Activated CD4-positive, alpha-beta T cell treated with anti-CD3 and anti-CD28 coated beads, Interleukin-2, amount 10 ng/mL, durations not matched to agents 7 days and 5 days (primary cell): ENCODE data around the gene HOXC11. TPM values are rescaled to one million over a fixed set of nuclear protein-coding genes. Genes with fewer than 3 reads are reported as not detected.

Experiments used
- CTCF ChIA-PET: fragments of 350-600 bp; sonication (Branson Sonifier 250); formaldehyde crosslinking; loops from one replicate; lab custom pipeline; 2021; ENCODE audit warnings: antibody characterized with exemption; lab: Charles Lee
- POLR2A ChIA-PET: fragments of 350-600 bp; sonication (Branson Sonifier 250); formaldehyde crosslinking; loops from one replicate; lab custom pipeline; 2021; ENCODE audit warnings: antibody characterized with exemption; lab: Charles Lee
- DNase-seq: peaks from one replicate; pipeline ENCODE4 v3.0.0-alpha.2; 2020
- H3K27ac Mint-ChIP-seq: one replicate; pipeline ENCODE4 v1.8.0; 2021; ENCODE audit warnings: mild to moderate bottlenecking, moderate library complexity, mixed read lengths
- H3K27me3 Mint-ChIP-seq: one replicate; pipeline ENCODE4 v1.8.0; 2021; ENCODE audit warnings: mixed read lengths
- H3K36me3 Mint-ChIP-seq: one replicate; pipeline ENCODE4 v1.8.0; 2021; ENCODE audit warnings: low read depth, mixed read lengths
- H3K4me1 Mint-ChIP-seq: one replicate; pipeline ENCODE4 v1.8.0; 2021; ENCODE audit warnings: mixed read lengths
- H3K4me3 Mint-ChIP-seq: one replicate; pipeline ENCODE4 v1.8.0; 2021; ENCODE audit warnings: mild to moderate bottlenecking, moderate library complexity, mixed read lengths
- H3K9me3 Mint-ChIP-seq: one replicate; pipeline ENCODE4 v1.8.0; 2021; ENCODE audit warnings: mixed read lengths
- total RNA-seq, 2 experiments: library from RNA; stranded (reverse); gene quantifications; one replicate each; pipeline ENCODE4 v1.2.3, GENCODE V29; 2021

Gene HOXC11
- total RNA-seq, 2 experiments from 2014 or later: not detected

DNA sequence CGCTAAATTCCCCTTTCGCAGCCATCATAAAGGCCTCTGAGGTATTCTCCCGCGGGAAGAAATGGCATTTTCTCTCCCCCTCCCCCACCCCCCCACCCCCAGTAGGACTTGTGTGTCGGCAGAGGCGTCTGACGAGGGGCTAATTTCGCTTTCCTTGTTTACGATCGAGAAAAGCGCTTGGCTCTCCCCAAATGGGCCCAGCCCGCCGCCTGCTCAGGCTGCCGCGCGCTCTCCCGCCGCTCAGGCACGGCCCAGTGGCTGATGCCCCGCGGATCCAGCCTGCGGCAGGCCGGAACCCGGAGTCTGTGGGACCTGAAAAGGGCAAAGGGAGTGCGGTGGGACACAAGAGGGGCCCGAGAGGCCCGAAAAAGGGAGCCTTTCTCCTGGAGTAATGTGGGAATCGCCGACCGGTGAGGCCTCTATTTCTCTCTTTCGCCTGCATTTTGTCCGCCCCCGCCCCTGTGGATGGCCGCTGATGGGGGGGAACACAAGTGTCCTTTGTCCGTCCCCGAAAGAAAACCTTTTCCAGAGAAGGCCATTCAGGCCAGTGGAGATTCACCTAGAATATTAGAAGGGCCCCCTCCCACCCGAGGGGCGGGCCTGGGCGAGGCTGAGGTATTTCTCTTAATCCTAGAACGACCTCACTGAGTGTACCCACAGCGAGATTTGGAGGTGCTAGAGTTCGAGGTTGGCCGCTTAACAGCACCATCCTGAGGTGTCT lies 46.3 kb downstream of the HOXC11 start:
- Mint-ChIP-seq H3K4me3 (no peak overlapping the region), H3K4me1 (peaks cover 24% of the 10 kb centered on the region), H3K36me3 (peaks cover 2% of the 10 kb centered on the region), H3K9me3 (no peaks in the 10 kb centered on the region), H3K27me3 (peaks cover 84% of the 10 kb centered on the region), H3K27ac (no peak overlapping the region)
- DNase-seq: no peak
- CTCF ChIA-PET: no interaction called here
- POLR2A ChIA-PET: no interaction called here

DNA sequence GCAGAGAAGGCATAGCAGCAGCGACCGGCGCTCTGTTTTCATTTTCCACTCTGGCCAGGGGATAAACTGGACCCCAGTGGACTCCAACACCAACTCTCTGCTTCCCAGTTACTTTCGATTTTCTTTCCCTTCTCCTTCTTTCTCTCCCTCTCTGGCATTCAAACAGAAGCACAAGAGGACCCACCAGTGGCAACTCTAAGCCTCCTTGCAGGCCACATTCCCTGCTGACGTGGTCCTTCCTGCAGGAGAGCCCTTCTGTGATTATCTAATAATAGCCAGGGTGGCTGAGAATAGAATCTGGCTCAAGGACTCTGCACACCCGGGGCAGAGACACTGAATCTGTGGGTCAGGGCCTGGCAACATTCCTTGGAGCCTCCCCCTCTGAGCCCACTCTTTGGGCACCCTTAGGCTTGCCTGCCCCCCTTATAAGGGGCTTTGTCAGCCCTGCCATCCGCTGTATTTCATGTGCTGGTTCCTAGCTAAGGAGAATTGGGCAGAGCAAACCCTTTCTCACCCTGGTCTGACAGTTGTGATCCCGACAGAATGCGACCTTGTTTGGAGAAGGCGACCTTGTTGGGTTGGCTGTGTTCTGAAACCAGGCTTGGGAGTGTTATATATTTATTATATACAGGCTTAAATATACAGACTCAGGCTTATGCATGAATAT lies 47.1 kb downstream of the HOXC11 start:
- H3K4me3 Mint-ChIP-seq: no peak overlapping the region
- peaks cover 83% of the 10 kb centered on the region for H3K27me3 Mint-ChIP-seq
- ChIA-PET POLR2A (no interaction called here), CTCF (no interaction called here)
- DNase-seq: no peak
- H3K9me3 Mint-ChIP-seq: no peaks in the 10 kb centered on the region
- H3K27ac Mint-ChIP-seq: no peak overlapping the region
- peaks cover 2% of the 10 kb centered on the region for H3K36me3 Mint-ChIP-seq
- peaks cover 20% of the 10 kb centered on the region for H3K4me1 Mint-ChIP-seq

DNA sequence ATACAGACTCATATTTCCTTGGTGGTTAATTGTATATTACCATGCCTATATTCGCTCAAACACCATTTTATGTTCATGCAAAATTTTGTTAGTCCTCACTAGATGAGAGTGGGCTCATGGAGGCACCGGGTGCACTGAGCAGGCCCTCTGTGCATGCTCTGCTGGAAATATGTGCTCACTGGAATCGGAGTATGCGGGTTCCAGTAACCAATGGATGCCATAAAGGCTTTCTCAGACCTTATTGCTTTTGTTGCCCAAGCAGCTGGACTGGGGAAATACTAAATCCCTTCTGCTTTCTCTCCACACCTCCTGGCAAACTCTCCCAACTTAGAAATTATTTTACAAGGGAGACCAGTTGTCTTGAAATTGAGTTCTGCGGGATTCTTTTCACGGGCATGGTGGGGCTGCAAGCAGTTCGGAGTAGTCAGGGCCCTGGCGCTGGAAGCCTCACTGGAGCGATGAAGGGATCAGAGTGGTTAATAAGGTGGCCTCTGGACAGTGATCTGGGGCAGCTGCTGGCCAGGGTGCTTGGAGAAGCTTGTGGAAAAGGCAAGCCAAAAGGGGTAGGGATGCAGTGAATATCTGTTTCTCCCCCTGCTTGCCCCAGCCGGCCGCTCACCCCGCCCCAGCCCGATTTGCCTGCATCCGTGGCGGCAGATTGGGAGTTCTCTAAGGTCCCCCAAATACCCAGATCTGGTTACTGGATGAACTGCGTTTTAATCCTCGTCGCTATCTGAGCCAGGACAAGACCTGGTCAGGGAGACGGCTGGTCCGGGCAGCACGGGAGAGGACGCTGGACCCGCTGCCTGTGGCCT lies 47.9 kb downstream of the HOXC11 start:
- Mint-ChIP-seq H3K27ac (no peak overlapping the region), H3K9me3 (no peaks in the 10 kb centered on the region), H3K27me3 (peaks cover 82% of the 10 kb centered on the region), H3K4me3 (no peak overlapping the region), H3K4me1 (peaks cover 19% of the 10 kb centered on the region), H3K36me3 (peaks cover 2% of the 10 kb centered on the region)
- DNase-seq: no peak
- CTCF ChIA-PET: no interaction called here
- POLR2A ChIA-PET: no interaction called here

DNA sequence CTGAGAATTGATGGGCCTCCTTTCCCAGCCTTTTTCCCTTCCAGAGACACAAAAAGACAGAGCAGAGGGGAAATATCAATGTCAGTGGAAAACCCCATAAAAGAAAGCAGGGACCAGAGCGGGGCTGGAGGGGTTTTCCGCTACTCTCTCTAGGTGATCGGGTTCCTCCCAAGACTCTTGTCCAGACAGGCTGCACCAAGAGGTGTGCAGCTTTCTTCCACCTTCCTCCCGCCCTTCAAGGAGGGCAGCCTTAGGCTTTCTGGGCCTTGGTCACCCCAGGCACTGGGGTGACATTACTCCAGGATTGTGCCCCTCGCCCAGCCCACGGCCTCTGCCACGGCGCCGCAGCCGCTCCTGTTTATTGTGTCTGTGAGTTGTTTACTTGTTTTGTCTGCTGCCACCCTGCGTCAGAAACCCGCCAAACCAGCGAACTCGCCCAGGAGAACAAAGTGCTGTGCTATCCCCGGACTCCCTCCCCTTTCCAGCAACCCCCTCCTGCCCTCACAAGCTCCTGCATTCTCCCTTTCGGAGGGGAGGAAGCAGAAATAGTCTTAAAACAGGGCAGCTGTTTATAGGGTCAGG lies 48.6 kb downstream of the HOXC11 start:
- ChIA-PET CTCF (interaction anchor here (2.0 kb wide), 1 partner anchor 193 kb away, joined by 5 read pairs; no protein-coding TSS in a partner anchor), POLR2A (no interaction called here)
- H3K4me1 Mint-ChIP-seq: peaks cover 21% of the 10 kb centered on the region
- H3K27ac Mint-ChIP-seq: no peak overlapping the region
- peaks cover 2% of the 10 kb centered on the region for H3K36me3 Mint-ChIP-seq
- no peaks in the 10 kb centered on the region for H3K9me3 Mint-ChIP-seq
- DNase-seq: no peak
- peaks cover 81% of the 10 kb centered on the region for H3K27me3 Mint-ChIP-seq
- H3K4me3 Mint-ChIP-seq: no peak overlapping the region

DNA sequence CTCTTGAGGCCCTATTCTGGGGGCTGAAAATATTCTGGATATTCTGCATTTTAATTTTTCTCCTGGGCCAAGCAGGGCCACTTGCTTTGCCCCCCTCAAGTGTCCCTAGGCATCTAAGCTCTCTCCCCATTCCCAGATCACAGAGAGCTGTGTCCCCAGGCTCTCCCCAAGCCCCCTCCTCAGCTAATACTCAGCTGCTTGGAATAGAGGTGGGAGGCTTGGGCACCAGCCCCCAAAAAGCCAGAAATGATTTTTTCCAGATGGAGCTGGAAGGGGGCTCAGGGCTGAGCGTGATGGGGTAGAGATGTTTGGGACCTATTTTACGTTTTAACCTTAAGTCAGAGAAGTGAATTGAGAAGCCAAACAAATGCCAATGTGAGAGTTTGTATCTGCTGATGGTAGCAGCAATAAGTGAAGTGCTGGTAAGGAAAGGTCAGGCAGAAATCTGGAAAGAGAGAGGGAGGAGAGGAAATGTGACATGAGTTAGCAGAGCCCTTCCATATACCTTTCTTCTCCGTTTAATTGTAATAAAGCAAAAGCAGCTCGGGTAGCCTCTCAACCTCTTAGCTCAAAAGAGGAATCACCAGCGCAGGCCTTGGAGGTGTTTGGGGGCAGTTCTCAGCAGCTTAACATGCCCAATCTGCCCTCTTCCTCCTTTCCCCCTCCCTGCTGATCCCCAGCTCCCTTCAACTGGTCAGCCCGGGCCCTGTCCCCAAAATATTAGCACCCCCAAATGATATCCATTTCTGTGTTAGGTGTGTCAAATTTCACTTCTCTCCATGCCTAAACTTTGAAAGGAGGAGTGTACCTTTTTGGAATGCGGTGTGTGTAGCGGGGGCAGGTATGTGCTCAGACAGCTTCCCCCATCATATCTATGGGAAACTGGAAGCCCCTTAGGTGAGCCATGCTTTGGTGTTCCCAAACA lies 50.3 kb downstream of the HOXC11 start:
- Mint-ChIP-seq H3K4me1 (peaks cover 17% of the 10 kb centered on the region), H3K4me3 (no peak overlapping the region), H3K9me3 (no peaks in the 10 kb centered on the region), H3K27ac (no peak overlapping the region), H3K36me3 (peaks cover 2% of the 10 kb centered on the region), H3K27me3 (peaks cover 86% of the 10 kb centered on the region)
- ChIA-PET POLR2A (interaction anchor here (0.7 kb wide), 1 partner anchor 336 kb away, joined by 5 read pairs; no protein-coding TSS in a partner anchor), CTCF (interaction anchor here (0.6 to 3.1 kb wide), 11 partner anchors 8 to 277 kb away, joined by 3 to 16 read pairs (median 5); partner anchors contain the start of genes HOXC4 and HOXC5)
- no peak for DNase-seq

DNA sequence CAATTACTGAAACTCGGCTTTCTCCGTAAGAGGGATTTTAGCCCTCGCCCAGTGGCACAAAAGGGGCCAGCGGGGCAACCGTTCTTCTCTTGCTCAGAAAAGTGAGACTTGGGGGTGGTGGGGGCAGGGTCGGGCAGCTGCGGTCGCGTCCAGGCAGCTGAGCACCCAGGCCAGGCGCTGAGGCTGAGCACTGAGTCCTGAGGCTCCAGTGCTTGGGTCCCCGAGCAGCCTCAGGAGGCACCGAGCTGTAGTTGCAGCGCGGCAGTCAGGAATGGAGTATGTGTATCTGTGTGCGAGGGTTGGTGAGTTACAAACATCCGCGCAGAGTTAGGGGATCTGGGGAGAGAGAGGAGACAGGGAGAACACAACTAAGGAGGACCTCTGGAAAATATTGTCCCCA lies 51.2 kb downstream of the HOXC11 start:
- H3K4me1 Mint-ChIP-seq: peaks cover 18% of the 10 kb centered on the region
- no peak for DNase-seq
- peaks cover 88% of the 10 kb centered on the region for H3K27me3 Mint-ChIP-seq
- no peaks in the 10 kb centered on the region for H3K9me3 Mint-ChIP-seq
- H3K27ac Mint-ChIP-seq: no peak overlapping the region
- H3K4me3 Mint-ChIP-seq: no peak overlapping the region
- ChIA-PET POLR2A (interaction anchor here (0.7 kb wide), 1 partner anchor 335 kb away, joined by 5 read pairs; no protein-coding TSS in a partner anchor), CTCF (interaction anchor here (1.1 to 3.1 kb wide), 9 partner anchors 9 to 278 kb away, joined by 3 to 16 read pairs (median 4); partner anchors contain the start of gene HOXC5)
- H3K36me3 Mint-ChIP-seq: no peaks in the 10 kb centered on the region

DNA sequence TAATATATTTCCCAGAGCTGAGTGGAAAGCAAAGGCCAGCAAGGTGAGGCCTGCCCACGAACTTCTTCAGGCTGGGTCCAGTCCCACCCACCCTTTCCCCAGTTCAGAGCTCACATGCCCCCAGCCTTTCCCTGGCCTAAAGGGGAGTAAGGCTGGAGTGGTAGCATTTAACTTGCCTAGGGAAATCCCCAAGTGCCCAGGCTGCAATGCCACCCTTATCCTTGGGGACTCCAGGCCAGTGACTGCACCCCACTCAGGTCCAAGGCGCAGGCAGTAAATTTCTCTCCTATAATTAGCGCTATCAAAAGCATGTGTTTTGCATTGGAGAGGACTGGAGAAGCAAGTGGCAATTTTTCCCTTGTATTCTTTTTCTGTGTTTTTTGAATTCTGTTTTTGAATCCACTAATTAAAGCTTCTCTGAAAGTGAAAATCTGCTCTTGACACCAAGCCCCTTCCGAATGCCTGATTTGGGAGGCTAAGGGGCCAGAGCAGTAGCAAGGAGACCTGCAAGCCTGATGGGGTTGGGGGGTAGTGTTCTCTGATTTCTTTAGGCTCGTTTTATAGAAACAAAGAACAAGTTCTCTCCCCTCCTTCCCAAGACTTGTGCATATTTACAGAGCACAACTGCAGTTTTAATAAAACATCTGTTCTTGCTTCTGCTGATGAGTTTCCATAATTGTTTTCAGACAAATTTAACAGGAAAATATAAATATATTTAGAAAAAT lies 51.8 kb downstream of the HOXC11 start:
- ChIA-PET POLR2A (no interaction called here), CTCF (interaction anchor here (1.2 to 3.1 kb wide), 6 partner anchors 8 to 278 kb away, joined by 3 to 16 read pairs (median 6); partner anchors contain the start of gene HOXC5)
- no peak overlapping the region for H3K4me3 Mint-ChIP-seq
- H3K27me3 Mint-ChIP-seq: peaks cover 88% of the 10 kb centered on the region
- H3K36me3 Mint-ChIP-seq: no peaks in the 10 kb centered on the region
- no peak for DNase-seq
- H3K9me3 Mint-ChIP-seq: no peaks in the 10 kb centered on the region
- no peak overlapping the region for H3K27ac Mint-ChIP-seq
- peaks cover 22% of the 10 kb centered on the region for H3K4me1 Mint-ChIP-seq

DNA sequence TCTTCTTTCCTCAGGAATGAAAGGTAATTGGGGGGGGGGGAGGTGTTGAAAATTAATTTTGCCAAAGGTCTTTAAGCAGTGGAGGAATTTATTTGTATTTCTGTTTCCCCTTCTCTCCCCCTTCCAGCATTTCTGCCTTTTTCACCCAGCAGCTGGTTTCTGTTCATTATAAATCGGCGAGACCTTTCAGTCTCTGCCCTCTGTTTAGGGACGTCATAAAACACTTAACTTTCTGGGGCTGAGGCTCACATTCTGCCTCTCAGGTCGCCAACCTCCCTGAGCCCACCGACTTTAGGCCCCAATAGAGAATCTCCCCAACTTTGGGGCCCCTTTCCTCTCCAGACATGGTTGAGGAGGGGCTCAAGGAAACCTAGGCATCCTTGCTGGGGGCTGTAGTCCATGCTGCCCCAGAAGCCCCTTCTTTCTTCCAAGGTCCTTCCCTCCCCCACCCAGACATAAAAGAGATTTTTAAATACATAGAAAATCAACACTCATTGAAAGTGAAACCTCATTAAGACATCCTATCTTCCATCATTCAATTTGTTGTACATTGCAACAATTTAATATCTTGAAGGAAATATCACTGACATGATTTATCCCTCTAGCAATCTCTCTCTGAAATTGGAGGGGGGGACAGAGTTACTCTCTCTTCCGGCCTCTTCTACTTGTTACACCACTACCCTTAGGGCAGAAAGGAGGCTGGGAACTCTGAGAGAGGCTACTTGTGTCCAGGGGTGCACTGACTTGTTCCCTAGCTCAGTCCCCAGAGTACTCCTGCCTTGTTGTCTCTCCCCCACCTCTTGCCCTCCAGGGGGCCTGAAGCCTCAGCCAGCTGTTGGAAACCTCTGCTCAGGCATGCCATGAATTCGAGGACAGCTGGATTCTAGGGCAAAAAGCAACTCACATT lies 52.8 kb downstream of the HOXC11 start:
- CTCF ChIA-PET: interaction anchor here (1.1 to 3.1 kb wide), 3 partner anchors 168 to 182 kb away, joined by 4 to 16 read pairs (median 5); no protein-coding TSS in a partner anchor
- no peak overlapping the region for H3K27ac Mint-ChIP-seq
- no peaks in the 10 kb centered on the region for H3K36me3 Mint-ChIP-seq
- DNase-seq: no peak
- H3K4me3 Mint-ChIP-seq: no peak overlapping the region
- peaks cover 89% of the 10 kb centered on the region for H3K27me3 Mint-ChIP-seq
- peaks cover 24% of the 10 kb centered on the region for H3K4me1 Mint-ChIP-seq
- POLR2A ChIA-PET: no interaction called here
- no peaks in the 10 kb centered on the region for H3K9me3 Mint-ChIP-seq

DNA sequence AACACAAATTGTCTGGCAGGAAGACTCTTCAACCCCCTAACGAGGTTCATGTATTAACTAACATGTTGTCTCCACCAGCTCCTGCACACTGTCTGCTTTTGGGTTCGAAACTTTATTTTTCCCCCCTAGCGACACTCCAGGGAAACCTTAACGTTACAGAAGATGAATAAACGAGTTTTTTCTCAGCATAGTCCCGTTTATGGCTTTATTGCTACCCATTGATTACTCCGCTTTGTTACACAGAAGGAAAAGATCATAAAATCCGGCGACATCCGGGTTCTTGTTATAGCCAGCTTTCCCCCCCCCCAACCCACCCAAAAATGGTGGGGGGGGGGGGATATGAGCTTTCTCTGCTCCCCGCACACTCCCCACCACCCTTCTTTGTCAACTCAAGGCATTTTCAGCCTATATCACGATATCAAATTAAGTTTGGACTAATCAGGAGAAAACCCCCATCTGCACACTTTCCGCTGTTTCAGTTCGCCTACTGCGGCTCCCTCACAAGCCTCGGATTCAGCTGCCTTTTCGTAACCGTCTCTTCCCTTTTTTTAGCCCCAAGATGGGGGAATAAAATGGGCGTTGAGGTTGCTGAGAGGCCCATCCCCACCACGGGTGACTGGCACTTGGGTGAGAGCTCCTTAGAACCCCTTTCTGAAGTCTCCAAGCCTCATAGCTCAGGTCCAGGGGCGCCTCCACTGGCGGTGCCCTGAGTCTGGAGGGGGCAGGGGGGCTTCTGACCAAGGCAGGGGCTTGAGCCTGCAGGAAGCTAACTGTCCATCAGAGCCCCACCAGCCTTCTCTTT lies 53.9 kb downstream of the HOXC11 start:
- no peak overlapping the region for H3K27ac Mint-ChIP-seq
- H3K9me3 Mint-ChIP-seq: no peaks in the 10 kb centered on the region
- DNase-seq: no peak
- H3K27me3 Mint-ChIP-seq: peaks cover 87% of the 10 kb centered on the region
- H3K4me3 Mint-ChIP-seq: no peak overlapping the region
- peaks cover 20% of the 10 kb centered on the region for H3K4me1 Mint-ChIP-seq
- no peaks in the 10 kb centered on the region for H3K36me3 Mint-ChIP-seq
- CTCF ChIA-PET: interaction anchor here (0.6 to 2.3 kb wide), 7 partner anchors 9 to 181 kb away, joined by 3 to 8 read pairs (median 3); no protein-coding TSS in a partner anchor
- POLR2A ChIA-PET: no interaction called here
